Activated T-helper 17 cell treated with anti-CD3 and anti-CD28 coated beads, Interleukin-2, amount 50 U/mL, for 72 hours (primary cell): ENCODE data around the gene STUB1. TPM values are rescaled to one million over a fixed set of nuclear protein-coding genes. Genes with fewer than 3 reads are reported as not detected.

Experiments used
- ATAC-seq: fragments of 150-1000 bp; cut with Tn5 transposase; replicated peaks from 2 replicates; pipeline ENCODE4 v1.10.0; 2021; ENCODE audit warnings: mild to moderate bottlenecking, moderate library complexity
- H3K27ac Mint-ChIP-seq: one replicate; pipeline ENCODE4 v1.8.0; 2022; ENCODE audit warnings: mixed read lengths
- H3K27me3 Mint-ChIP-seq: one replicate; pipeline ENCODE4 v1.8.0; 2022; ENCODE audit warnings: mixed read lengths
- H3K36me3 Mint-ChIP-seq: one replicate; pipeline ENCODE4 v1.8.0; 2022; ENCODE audit warnings: low read depth, mild to moderate bottlenecking, mixed read lengths
- H3K4me1 Mint-ChIP-seq: one replicate; pipeline ENCODE4 v1.8.0; 2022; ENCODE audit warnings: mixed read lengths
- H3K4me3 Mint-ChIP-seq: one replicate; pipeline ENCODE4 v1.8.0; 2022; ENCODE audit warnings: mild to moderate bottlenecking, mixed read lengths
- H3K9me3 Mint-ChIP-seq: one replicate; pipeline ENCODE4 v1.8.0; 2022; ENCODE audit warnings: mixed read lengths
- total RNA-seq, 2 donors: library from RNA; stranded (reverse); gene quantifications; one replicate each; pipeline ENCODE4 v1.2.3, GENCODE V29; 2022

The STUB1 gene
- total RNA-seq, 2 donors from 2014 or later = 47.5 to 98.2 TPM

DNA sequence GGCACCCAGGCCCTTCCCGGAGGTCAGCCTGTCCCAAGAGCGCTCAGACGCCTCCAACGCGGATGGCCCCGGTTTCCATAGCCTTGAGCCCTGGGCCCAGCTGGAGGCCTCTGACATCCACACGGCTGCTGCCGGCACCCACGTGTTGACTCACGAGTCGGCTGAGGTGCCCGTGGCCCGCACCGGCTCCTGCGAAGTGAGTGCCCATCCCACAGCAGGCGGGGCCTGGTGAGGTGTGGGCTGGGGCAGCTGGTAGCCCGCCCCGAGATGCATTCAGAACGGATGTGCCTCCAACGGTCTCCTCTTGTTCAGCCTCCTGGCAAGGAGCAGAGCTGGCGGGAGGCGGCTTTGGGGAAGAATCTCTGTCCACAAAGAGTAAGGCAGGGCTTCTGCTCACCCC is 28.4 kb upstream of the STUB1 start:
- H3K4me3 Mint-ChIP-seq = no peak overlapping the region
- H3K9me3 Mint-ChIP-seq = no peaks in the 10 kb centered on the region
- no peaks in the 10 kb centered on the region for H3K27me3 Mint-ChIP-seq
- H3K4me1 Mint-ChIP-seq = no peaks in the 10 kb centered on the region
- H3K27ac Mint-ChIP-seq = no peak overlapping the region
- H3K36me3 Mint-ChIP-seq = no peaks in the 10 kb centered on the region
- no peak for ATAC-seq

DNA sequence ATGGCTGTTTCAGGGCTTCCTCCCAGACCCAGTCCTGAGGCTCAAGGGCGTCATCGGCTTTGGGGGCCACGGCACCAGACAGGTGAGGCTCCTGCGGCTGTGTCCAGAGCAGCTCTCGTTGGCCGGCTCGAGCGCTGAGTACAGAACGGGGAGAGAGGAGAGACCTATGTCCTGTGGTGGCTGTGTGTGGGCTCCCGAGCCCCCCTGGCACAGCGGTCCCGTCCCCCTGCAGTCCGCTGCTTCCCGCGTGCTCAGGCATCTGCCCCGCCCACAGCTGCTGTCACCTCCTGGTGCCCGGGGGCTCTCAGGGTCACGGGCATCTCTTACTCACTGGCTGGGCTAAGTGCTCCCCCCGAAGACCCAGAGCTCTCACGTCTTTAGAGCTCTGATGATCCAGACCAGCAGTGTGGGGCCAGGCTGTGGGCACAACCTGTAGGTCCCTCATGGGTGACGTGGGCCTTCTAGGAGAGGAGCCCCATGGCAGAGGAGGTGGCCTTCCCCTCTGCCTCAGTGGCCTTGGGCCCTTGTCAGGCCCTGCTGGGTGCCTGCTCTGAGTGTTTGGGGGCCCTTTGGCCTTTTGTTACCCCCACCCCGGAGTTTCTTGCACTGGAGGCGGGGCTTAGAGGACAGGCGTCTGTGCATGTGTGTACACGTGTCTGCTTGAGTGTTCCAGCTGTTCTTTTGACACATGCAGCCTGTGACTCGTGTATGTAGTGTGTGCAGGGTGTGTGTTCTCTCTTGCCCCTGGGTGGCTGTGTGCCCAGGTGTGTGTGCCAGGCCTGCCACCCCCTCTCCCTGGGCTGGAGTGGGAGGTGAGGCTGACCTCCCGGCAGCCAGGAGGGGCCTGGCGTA is 27.5 kb upstream of the STUB1 start:
- H3K27ac Mint-ChIP-seq = no peak overlapping the region
- H3K4me3 Mint-ChIP-seq = no peak overlapping the region
- ATAC-seq = no peak
- no peaks in the 10 kb centered on the region for H3K36me3 Mint-ChIP-seq
- H3K4me1 Mint-ChIP-seq = no peaks in the 10 kb centered on the region
- no peaks in the 10 kb centered on the region for H3K9me3 Mint-ChIP-seq
- H3K27me3 Mint-ChIP-seq = no peaks in the 10 kb centered on the region

DNA sequence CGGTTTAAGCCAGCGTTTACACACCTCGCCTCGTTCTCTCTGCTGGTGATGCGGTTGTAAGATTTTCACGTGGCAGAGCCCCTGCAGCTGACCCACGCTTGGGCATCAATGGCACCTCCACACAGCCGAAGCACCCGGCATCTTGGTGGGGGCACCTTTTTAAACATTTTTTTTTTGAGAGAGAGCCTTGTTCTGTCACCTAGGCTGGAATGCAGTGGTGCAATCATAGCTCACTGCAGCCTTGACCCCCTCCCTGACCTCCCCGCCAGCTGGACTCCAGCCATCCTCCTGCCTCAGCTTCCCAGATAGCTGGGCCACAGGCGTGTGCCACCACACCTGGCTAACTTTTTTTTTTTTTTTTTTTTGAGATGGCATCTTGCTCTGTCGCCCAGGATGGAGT is 26.2 kb upstream of the STUB1 start:
- H3K27ac Mint-ChIP-seq = no peak overlapping the region
- H3K27me3 Mint-ChIP-seq = no peaks in the 10 kb centered on the region
- H3K4me3 Mint-ChIP-seq = no peak overlapping the region
- H3K36me3 Mint-ChIP-seq = no peaks in the 10 kb centered on the region
- no peaks in the 10 kb centered on the region for H3K4me1 Mint-ChIP-seq
- ATAC-seq = no peak
- no peaks in the 10 kb centered on the region for H3K9me3 Mint-ChIP-seq

DNA sequence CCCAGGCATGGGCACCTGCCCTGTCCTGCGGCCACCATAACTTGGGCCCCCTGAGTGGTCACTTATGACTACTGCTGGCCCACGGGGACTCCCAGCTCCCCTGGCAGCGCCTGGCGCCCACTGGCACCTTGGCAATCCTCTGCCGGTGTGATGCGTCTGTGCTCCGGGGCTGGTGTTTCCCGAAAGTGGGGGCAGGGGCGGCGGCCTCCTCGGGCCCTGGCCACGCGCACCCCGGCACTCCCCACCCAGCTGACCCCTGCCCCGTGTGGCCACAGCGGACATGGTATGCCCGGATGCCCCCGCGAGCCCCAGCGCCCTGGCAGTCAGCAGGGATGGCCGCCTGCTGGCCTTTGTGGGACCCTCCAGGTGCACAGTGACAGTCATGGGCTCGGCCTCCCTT is 22.7 kb upstream of the STUB1 start:
- H3K4me1 Mint-ChIP-seq = no peaks in the 10 kb centered on the region
- no peak overlapping the region for H3K4me3 Mint-ChIP-seq
- no peaks in the 10 kb centered on the region for H3K27me3 Mint-ChIP-seq
- H3K27ac Mint-ChIP-seq = no peak overlapping the region
- no peaks in the 10 kb centered on the region for H3K36me3 Mint-ChIP-seq
- H3K9me3 Mint-ChIP-seq = no peaks in the 10 kb centered on the region
- no peak for ATAC-seq

DNA sequence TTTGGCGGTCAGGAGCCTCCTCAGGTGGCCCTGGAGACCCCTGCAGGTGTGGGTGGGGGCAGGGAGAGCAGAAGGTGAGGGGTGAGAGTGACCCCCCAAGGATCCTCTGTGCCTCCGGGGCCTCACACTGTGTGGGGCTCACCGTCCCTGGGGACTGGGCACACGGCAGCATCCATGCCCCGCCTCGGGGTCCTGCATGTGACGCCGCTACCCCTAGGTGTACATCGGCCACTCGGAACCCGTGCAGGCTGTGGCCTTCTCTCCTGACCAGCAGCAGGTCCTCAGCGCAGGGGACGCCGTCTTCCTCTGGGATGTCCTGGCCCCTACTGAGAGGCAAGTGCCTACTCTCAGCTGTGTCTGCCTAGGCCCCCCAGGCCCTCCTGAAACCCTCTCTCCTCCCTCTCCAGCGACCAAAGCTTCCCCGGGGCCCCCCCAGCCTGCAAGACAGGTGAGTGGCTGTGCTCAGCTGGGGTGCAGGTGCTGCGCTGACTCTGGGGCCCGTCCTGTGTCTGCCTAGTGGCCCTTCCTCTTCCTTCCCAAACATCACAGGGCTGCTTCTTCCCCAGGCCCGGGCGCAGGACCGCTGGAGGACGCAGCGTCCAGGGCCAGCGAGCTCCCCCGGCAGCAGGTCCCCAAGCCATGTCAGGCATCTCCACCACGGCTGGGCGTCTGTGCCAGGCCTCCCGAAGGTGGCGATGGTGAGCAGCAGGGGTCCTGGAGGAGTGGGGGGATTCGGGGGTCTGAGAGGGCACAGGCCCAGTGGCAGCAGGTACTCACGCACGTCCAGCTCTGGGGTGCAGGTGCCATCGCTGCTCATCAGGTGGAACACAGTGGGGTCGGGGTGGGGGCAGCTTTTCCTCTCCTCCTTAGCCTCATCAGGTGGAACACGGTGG is 21.3 kb upstream of the STUB1 start:
- Mint-ChIP-seq H3K4me1 (no peaks in the 10 kb centered on the region), H3K27ac (no peak overlapping the region)
- ATAC-seq = no peak

DNA sequence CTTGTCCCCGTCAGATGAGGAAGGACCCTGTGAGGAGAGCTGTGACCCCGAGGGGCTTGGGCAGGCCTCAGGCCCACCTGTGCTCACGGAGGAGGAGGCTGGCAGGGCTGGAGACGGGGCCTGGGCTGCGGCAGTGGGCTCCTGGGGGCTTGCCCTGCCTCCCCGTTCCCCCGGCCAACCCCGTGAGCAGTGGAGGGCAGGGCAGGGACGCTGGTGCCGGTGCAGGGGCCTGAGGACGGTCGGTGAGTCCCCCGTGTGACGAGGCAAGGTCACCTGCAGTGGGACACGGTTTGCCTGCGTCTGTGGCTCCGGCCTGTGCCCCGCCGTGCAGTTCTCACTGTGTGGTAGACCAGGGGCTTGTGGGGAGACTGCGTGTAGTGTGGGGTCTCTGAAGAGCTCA is 20.6 kb upstream of the STUB1 start:
- no peaks in the 10 kb centered on the region for H3K27me3 Mint-ChIP-seq
- H3K9me3 Mint-ChIP-seq = no peaks in the 10 kb centered on the region
- H3K4me1 Mint-ChIP-seq = no peaks in the 10 kb centered on the region
- ATAC-seq = no peak
- H3K36me3 Mint-ChIP-seq = no peaks in the 10 kb centered on the region
- H3K27ac Mint-ChIP-seq = no peak overlapping the region
- no peak overlapping the region for H3K4me3 Mint-ChIP-seq

More for the DNA sequence above, 21.3 kb upstream of the STUB1 start:
- H3K36me3 Mint-ChIP-seq = no peaks in the 10 kb centered on the region
- H3K9me3 Mint-ChIP-seq = no peaks in the 10 kb centered on the region
- H3K4me3 Mint-ChIP-seq = no peak overlapping the region
- no peaks in the 10 kb centered on the region for H3K27me3 Mint-ChIP-seq

DNA sequence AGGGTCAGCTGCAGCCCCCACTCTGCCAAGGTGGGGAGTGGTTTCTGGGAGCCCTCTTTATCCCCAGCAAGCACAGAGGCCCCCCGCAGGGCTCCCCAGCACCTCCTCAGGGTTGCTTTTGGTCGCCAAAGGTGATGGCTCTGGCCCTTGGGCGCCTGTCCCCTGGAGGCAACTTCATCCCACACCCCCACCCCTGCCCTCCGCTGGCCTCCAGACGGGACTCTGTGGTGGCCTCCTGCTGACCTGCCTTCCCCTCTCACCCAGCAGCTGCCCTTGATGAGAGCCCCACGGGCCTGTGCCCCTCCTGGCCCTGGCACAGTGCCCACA is 20.1 kb upstream of the STUB1 start:
- no peak overlapping the region for H3K4me3 Mint-ChIP-seq
- ATAC-seq = peak; percentile 2
- no peaks in the 10 kb centered on the region for H3K4me1 Mint-ChIP-seq
- H3K36me3 Mint-ChIP-seq = no peaks in the 10 kb centered on the region
- no peak overlapping the region for H3K27ac Mint-ChIP-seq
- H3K27me3 Mint-ChIP-seq = no peaks in the 10 kb centered on the region
- no peaks in the 10 kb centered on the region for H3K9me3 Mint-ChIP-seq

DNA sequence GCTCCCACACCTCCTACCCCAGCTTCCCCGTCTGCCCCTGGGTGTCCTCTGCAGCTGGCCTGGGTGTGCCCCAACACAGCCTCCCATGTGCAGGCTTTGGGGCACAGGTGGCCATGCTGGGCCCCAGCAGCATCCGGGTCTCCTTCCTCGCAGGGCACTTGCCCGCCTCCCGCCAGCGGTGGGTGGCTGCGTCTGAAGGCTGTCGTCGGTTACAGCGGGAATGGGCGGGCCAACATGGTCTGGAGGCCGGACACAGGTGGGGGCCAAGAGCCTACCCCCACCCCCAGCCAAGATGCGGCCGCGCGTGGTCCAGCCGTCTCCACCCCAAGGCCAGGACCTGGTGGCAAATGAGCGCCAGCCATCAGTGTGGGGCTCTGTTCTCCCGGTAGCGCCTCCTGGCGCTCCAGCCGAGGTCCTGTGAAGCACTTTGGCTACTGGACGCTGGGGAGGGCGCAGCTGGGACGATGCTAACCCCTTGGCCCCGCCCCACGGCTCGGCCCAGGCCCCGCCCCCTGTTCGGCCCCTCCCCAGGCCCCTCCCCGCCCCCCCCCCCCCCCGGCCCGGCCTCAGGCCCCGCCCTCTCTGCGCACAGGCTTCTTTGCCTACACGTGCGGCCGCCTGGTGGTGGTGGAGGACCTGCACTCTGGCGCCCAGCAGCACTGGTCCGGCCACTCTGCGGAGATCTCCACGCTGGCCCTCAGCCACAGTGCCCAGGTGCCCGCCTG is 19.6 kb upstream of the STUB1 start:
- Mint-ChIP-seq H3K36me3 (no peaks in the 10 kb centered on the region), H3K27ac (no peak overlapping the region), H3K4me1 (no peaks in the 10 kb centered on the region), H3K9me3 (no peaks in the 10 kb centered on the region), H3K27me3 (no peaks in the 10 kb centered on the region), H3K4me3 (peak overlapping the region; percentile 17)
- ATAC-seq = peak; percentile 79

DNA sequence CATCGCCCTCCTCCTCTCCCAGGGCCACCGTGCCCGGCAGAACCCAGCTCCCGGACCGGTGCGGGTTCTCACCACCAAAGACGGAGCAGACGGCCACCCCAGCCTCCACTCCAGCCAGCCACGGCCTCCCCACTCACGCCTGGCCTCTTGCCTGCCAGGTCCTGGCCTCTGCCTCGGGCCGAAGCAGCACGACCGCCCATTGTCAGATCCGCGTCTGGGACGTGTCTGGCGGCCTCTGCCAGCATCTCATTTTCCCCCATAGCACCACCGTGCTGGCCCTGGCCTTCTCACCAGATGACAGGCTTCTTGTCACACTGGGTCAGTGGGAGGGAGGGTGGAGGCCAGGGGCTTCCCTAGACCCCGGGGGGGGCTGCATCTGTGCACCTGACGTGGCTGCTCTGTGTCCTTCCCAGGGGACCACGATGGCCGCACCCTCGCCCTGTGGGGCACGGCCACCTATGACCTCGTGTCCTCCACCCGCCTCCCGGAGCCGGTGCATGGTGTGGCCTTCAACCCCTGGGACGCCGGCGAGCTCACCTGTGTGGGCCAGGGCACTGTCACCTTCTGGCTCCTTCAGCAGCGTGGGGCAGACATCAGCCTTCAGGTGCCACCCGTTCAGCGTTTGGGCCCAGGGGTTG is 18.9 kb upstream of the STUB1 start:
- H3K36me3 Mint-ChIP-seq = no peaks in the 10 kb centered on the region
- no peaks in the 10 kb centered on the region for H3K4me1 Mint-ChIP-seq
- H3K4me3 Mint-ChIP-seq = peak overlapping the region; percentile 17
- H3K27me3 Mint-ChIP-seq = no peaks in the 10 kb centered on the region
- H3K27ac Mint-ChIP-seq = no peak overlapping the region
- no peak for ATAC-seq
- no peaks in the 10 kb centered on the region for H3K9me3 Mint-ChIP-seq

DNA sequence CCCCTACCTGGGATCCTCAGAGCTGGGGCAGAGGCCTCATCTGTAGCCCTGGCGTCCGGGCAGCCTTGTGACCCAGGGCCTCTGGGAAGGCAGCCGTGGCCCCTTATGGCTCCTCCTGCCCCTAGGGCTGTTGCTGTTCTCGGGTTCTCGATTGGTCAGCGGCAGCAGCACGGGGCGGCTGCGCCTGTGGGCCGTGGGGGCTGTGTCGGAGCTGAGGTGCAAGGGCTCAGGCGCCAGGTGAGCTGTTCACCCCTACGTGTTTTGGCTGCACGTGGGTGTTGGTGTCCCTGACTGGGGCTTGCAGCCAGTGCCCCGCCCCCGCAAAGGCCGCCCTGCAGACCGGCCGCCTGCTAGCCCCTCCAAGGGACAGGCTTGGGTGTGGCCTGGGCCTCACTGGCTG is 18.1 kb upstream of the STUB1 start:
- ATAC-seq = no peak
- no peaks in the 10 kb centered on the region for H3K4me1 Mint-ChIP-seq
- no peaks in the 10 kb centered on the region for H3K9me3 Mint-ChIP-seq
- H3K36me3 Mint-ChIP-seq = no peaks in the 10 kb centered on the region
- H3K27me3 Mint-ChIP-seq = no peaks in the 10 kb centered on the region
- no peak overlapping the region for H3K27ac Mint-ChIP-seq
- no peak overlapping the region for H3K4me3 Mint-ChIP-seq

DNA sequence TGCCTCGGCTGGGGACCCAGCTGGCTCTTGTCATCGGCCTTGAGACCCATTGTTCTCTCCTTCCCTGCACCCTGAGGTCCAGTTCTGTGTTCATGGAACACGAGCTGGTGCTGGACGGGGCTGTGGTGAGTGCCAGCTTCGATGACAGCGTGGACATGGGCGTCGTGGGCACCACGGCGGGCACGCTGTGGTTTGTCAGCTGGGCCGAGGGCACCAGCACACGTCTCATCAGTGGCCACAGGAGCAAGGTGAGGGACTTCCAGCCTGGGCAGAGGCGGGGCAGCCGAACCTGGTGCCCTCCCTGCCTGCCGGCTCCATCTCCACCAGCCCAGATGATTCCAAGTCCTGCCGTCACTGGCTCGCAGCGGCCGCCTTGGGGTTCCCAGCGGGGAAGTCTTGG is 17.6 kb upstream of the STUB1 start:
- no peaks in the 10 kb centered on the region for H3K9me3 Mint-ChIP-seq
- H3K36me3 Mint-ChIP-seq = no peaks in the 10 kb centered on the region
- no peaks in the 10 kb centered on the region for H3K4me1 Mint-ChIP-seq
- H3K27ac Mint-ChIP-seq = no peak overlapping the region
- no peaks in the 10 kb centered on the region for H3K27me3 Mint-ChIP-seq
- ATAC-seq = no peak
- no peak overlapping the region for H3K4me3 Mint-ChIP-seq

DNA sequence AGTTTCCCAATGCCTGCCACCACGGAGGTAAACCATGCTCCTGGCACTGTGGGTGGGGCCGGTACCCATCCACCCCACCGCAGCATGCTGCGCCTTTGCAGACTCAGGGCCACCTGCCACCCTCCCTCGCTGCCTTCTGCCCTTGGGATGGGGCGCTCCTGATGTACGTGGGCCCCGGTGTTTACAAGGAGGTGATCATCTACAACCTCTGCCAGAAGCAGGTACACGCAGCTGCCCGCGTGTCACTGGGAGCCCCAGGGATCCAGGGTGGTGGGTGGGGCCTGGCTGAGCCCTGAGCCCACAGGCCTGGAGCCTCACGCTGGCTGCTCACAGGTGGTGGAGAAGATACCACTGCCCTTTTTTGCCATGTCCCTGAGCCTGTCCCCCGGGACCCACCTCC is 13.6 kb upstream of the STUB1 start:
- Mint-ChIP-seq H3K27ac (no peak overlapping the region), H3K4me1 (no peaks in the 10 kb centered on the region), H3K27me3 (no peaks in the 10 kb centered on the region), H3K4me3 (no peak overlapping the region), H3K9me3 (no peaks in the 10 kb centered on the region), H3K36me3 (peaks cover 20% of the 10 kb centered on the region)
- ATAC-seq = no peak

DNA sequence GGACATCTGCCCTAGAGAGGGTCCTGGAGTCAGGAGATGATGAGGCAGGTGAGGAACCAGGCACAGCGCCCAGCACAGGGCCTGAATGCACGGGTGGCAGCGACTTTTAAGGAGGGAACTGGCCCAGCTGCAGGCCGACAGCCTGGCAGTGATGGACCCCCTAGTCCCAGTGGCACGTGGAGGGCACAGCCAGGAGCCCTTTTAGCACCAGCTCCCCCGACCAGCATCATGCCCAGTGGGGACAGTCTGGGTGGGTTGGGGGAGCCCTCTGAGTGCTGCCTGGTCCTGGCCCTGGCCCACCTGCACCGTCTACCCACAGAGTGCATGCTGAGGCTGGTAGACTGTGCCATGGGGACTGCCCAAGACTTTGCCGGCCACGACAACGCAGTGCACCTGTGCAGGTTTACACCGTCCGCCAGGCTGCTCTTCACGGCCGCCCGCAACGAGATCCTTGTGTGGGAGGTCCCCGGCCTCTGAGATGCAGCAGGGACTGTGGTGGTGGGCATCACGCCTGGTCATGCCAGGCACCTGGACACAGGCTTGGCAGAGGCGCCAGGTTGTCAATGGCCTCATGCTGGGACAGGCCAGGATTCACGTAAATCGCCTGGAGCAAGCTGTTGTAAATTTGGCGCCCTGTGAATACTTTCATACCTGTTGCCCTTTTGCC is 13.0 kb upstream of the STUB1 start:
- Mint-ChIP-seq H3K27me3 (no peaks in the 10 kb centered on the region), H3K27ac (peak overlapping the region; percentile 73)
- ATAC-seq = no peak

More for the DNA sequence above, 13.0 kb upstream of the STUB1 start:
- H3K9me3 Mint-ChIP-seq = no peaks in the 10 kb centered on the region
- H3K4me1 Mint-ChIP-seq = no peaks in the 10 kb centered on the region
- H3K4me3 Mint-ChIP-seq = peak overlapping the region; percentile 71
- H3K36me3 Mint-ChIP-seq = peaks cover 20% of the 10 kb centered on the region
